Activated CD4-positive, alpha-beta T cell treated with anti-CD3 and anti-CD28 coated beads for 36 hours (primary cell): ENCODE measurements around the gene SETBP1. TPM values are rescaled to one million over a fixed set of nuclear protein-coding genes. Genes with fewer than 3 reads are reported as not detected.

ENCODE experiments used
- ATAC-seq: fragments of 200-7000 bp; cut with Tn5 transposase; one replicate; pipeline ENCODE4 v1.10.0; 2021; ENCODE audit warnings: mild to moderate bottlenecking, moderate library complexity
- CTCF ChIA-PET: fragments of 350-600 bp; sonication (Branson Sonifier 250); formaldehyde crosslinking; loops from one replicate; lab custom pipeline; 2021; ENCODE audit warnings: antibody characterized with exemption; lab: Charles Lee
- POLR2A ChIA-PET: fragments of 350-600 bp; sonication (Branson Sonifier 250); formaldehyde crosslinking; loops from one replicate; lab custom pipeline; 2021; ENCODE audit warnings: antibody characterized with exemption, inconsistent platforms; lab: Charles Lee
- DNase-seq: peaks from one replicate; pipeline ENCODE4 v3.0.0-alpha.2; 2020
- H3K27ac Mint-ChIP-seq: one replicate; pipeline ENCODE4 v1.8.0; 2021; ENCODE audit warnings: mixed read lengths
- H3K27me3 Mint-ChIP-seq: one replicate; pipeline ENCODE4 v1.8.0; 2021; ENCODE audit warnings: mixed read lengths
- H3K36me3 Mint-ChIP-seq: one replicate; pipeline ENCODE4 v1.8.0; 2021; ENCODE audit warnings: low read depth, mixed read lengths
- H3K4me1 Mint-ChIP-seq: one replicate; pipeline ENCODE4 v1.8.0; 2021; ENCODE audit warnings: mixed read lengths
- H3K4me3 Mint-ChIP-seq: one replicate; pipeline ENCODE4 v1.8.0; 2021; ENCODE audit warnings: mild to moderate bottlenecking, moderate library complexity, mixed read lengths
- H3K9me3 Mint-ChIP-seq: one replicate; pipeline ENCODE4 v1.8.0; 2021; ENCODE audit warnings: low read depth, mixed read lengths
- intact Hi-C, 2 experiments: fragments of 100-400 bp; cut with DNase I in 1 of 2; cut with micrococcal nuclease in 1 of 2; formaldehyde crosslinking; loops; one replicate each; pipeline versions ENCODE4 v1.14.2 to v1.15.1; 2022 to 2024; cut with DNase I, micrococcal nuclease
- total RNA-seq, 2 experiments: library from RNA; stranded (reverse); gene quantifications; one replicate each; pipeline ENCODE4 v1.2.3, GENCODE V29; 2021

SETBP1 gene
- total RNA-seq, 2 experiments from 2014 or later = 6.3 to 6.6 TPM

DNA sequence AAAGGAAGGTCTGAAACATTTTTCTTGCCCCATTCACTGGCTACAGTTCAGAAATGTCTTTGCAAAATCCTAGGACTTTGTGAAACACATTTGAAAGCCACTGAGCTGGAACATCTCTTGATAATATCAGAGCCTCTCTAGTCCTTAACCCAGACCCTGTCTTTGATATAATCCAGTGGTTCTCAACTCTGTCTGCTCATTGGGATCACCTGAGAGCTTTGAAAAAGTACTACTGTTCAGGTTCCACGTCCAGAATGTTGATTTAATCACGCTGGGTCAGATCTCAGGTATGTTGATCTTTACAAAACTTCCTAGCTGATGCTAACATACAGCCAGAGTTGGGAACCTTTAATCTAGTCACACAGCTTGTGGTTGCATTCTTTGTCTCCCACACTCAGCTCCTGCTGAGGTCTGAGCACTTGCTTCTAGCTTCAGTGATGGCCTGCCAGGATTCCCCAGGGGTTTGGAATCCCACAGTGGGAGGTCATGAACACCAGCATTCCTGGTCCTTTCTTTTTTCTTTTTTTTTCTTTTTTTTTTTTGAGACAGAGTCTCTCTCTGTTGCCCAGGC is 262.7 kb downstream of the SETBP1 start:
- intact Hi-C loops = no loop called here
- Mint-ChIP-seq H3K4me1 (no peaks in the 10 kb centered on the region), H3K27ac (no peak overlapping the region), H3K36me3 (no peaks in the 10 kb centered on the region), H3K4me3 (no peak overlapping the region), H3K27me3 (peaks cover 4% of the 10 kb centered on the region), H3K9me3 (no peaks in the 10 kb centered on the region)
- no peak for ATAC-seq
- CTCF ChIA-PET = no interaction called here
- POLR2A ChIA-PET = no interaction called here
- no peak for DNase-seq

DNA sequence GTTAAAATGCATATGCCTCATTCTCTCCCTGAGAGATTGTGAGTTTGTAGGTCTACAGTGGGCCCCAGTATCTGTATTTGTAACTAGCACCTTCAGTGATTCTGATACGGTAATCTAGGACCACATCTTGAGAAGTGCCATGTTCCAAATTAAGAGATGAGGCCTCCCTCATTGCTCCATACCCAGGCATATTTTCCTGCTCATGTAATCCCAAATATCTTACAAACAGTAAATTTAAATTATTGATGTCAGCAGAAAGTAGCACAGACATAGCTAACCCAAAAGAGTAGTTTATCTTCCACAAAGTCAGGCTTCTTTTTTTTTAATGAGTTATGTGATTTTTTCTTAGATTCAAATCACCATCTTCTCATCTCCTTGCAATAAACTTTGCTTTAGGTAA is 263.8 kb downstream of the SETBP1 start:
- ChIA-PET CTCF (no interaction called here), POLR2A (no interaction called here)
- Mint-ChIP-seq H3K27ac (no peak overlapping the region), H3K9me3 (no peaks in the 10 kb centered on the region), H3K4me3 (no peak overlapping the region), H3K27me3 (peaks cover 4% of the 10 kb centered on the region), H3K4me1 (no peaks in the 10 kb centered on the region), H3K36me3 (no peaks in the 10 kb centered on the region)
- intact Hi-C loops = no loop called here
- no peak for DNase-seq
- no peak for ATAC-seq

DNA sequence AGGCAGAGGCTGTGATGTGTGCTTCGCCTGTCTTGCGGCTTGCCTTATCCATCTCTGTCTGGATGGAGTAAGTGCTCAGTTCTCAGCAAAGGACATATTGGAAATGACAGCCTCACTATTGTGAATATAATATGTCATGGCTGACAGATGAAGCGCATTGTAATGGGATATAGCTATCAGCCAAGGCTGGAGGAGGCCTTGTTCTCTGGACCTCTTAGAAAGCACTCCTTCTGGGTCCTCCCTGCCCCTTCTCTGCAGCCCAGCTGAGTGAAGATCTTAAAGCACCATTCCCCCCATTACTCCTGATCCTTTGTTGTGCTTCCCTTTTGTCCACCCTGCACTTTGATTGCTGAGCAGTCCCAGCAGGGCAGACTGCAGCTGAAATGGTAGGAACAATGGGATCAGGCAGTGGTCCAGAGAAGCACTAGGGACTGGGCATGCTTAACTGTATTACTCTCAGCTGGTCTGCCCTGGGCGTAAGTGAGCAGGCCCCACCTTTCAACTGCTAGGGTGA is 265.3 kb downstream of the SETBP1 start:
- ChIA-PET POLR2A (no interaction called here), CTCF (no interaction called here)
- Mint-ChIP-seq H3K4me3 (no peak overlapping the region), H3K36me3 (no peaks in the 10 kb centered on the region), H3K27ac (no peak overlapping the region), H3K27me3 (peaks cover 2% of the 10 kb centered on the region), H3K4me1 (no peaks in the 10 kb centered on the region), H3K9me3 (no peaks in the 10 kb centered on the region)
- intact Hi-C loops = no loop called here
- DNase-seq = no peak
- ATAC-seq = no peak

DNA sequence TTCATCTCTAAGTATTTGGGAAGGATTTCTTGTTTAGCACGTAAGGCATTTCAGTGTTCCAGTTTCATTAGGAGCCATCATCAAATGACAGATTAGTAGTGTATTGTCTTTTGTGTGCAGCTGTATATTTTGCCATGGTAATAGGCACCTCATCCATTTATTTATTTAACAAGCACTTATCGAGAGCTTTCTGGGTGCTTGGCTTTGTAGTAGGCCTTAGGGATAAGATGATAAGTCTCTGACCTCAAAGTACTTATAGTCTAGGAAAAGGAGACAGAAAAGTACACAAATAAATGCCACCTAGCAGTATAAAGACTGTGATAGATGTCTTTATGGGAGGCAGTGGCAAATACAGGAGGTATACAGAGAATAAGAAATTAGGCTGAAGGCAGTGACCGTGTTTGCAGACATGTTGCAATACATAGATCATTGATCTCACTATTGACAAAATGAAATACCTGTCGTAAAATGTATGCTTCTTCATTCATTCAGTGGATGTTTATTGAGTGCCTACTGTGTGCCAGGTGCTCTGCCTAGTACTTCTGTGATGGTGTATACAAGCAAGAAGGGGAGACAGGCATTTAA is 265.9 kb downstream of the SETBP1 start:
- Mint-ChIP-seq H3K4me1 (no peaks in the 10 kb centered on the region), H3K27me3 (no peaks in the 10 kb centered on the region), H3K27ac (no peak overlapping the region), H3K9me3 (no peaks in the 10 kb centered on the region), H3K36me3 (no peaks in the 10 kb centered on the region), H3K4me3 (no peak overlapping the region)
- ChIA-PET CTCF (no interaction called here), POLR2A (no interaction called here)
- intact Hi-C loops = no loop called here
- ATAC-seq = no peak
- no peak for DNase-seq

DNA sequence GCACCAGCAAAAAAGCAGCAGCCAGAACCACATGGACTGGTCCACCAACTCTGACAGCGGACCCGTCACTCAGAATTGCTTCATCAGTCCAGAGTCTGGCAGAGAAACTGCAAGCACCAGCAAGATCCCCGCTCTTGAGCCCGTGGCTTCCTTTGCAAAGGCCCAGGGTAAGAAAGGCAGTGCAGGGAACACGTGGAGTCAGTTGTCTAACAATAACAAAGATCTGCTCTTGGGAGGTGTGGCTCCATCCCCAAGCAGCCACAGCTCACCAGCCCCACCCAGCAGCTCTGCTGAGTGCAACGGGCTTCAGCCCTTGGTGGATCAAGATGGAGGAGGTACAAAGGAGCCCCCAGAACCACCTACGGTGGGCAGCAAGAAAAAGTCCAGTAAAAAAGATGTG is 269.3 kb downstream of the SETBP1 start:
- no peaks in the 10 kb centered on the region for H3K9me3 Mint-ChIP-seq
- H3K4me1 Mint-ChIP-seq = no peaks in the 10 kb centered on the region
- ATAC-seq (no peak), DNase-seq (no peak)
- no peaks in the 10 kb centered on the region for H3K36me3 Mint-ChIP-seq
- ChIA-PET CTCF (no interaction called here), POLR2A (no interaction called here)
- no peak overlapping the region for H3K27ac Mint-ChIP-seq
- H3K4me3 Mint-ChIP-seq = no peak overlapping the region
- no peaks in the 10 kb centered on the region for H3K27me3 Mint-ChIP-seq
- intact Hi-C loops = no loop called here

DNA sequence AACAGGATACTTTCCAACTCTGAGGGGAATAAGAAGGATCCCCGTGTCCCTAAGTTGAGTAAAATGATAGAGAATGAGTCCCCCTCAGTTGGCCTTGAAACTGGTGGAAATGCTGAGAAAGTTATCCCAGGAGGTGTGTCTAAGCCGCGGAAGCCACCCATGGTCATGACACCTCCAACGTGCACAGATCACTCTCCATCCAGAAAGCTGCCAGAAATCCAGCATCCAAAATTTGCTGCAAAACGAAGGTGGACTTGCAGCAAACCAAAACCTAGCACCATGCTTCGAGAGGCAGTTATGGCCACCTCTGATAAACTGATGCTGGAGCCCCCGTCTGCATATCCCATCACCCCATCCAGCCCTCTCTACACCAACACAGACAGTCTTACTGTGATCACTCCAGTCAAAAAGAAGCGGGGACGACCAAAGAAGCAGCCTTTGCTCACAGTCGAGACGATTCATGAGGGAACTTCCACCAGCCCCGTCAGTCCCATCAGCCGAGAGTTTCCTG is 270.1 kb downstream of the SETBP1 start:
- no peaks in the 10 kb centered on the region for H3K27me3 Mint-ChIP-seq
- no peaks in the 10 kb centered on the region for H3K4me1 Mint-ChIP-seq
- POLR2A ChIA-PET = no interaction called here
- ATAC-seq (no peak), DNase-seq (no peak)
- no peak overlapping the region for H3K4me3 Mint-ChIP-seq
- CTCF ChIA-PET = interaction anchor here (0.6 kb wide), 1 partner anchor 585 kb away, joined by 3 read pairs; no protein-coding TSS in a partner anchor
- no peaks in the 10 kb centered on the region for H3K36me3 Mint-ChIP-seq
- H3K9me3 Mint-ChIP-seq = no peaks in the 10 kb centered on the region
- intact Hi-C loops = no loop called here
- no peak overlapping the region for H3K27ac Mint-ChIP-seq

DNA sequence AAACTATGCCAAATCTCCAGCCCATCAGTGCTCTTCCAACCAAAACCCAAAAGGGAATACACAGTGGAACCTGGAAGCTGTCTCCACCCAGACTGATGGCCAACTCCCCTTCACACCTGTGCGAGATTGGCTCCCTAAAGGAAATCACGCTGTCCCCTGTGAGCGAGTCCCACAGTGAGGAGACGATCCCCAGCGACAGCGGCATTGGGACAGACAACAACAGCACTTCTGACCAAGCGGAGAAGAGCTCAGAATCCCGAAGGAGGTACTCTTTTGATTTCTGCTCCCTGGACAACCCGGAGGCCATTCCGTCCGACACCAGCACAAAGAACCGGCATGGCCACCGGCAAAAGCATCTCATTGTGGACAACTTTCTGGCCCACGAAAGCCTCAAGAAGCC is 271.1 kb downstream of the SETBP1 start:
- H3K4me3 Mint-ChIP-seq = no peak overlapping the region
- intact Hi-C loops = no loop called here
- no peak for DNase-seq
- no peak for ATAC-seq
- no peaks in the 10 kb centered on the region for H3K9me3 Mint-ChIP-seq
- H3K27me3 Mint-ChIP-seq = no peaks in the 10 kb centered on the region
- H3K36me3 Mint-ChIP-seq = no peaks in the 10 kb centered on the region
- H3K27ac Mint-ChIP-seq = no peak overlapping the region
- no peaks in the 10 kb centered on the region for H3K4me1 Mint-ChIP-seq
- ChIA-PET CTCF (no interaction called here), POLR2A (no interaction called here)

DNA sequence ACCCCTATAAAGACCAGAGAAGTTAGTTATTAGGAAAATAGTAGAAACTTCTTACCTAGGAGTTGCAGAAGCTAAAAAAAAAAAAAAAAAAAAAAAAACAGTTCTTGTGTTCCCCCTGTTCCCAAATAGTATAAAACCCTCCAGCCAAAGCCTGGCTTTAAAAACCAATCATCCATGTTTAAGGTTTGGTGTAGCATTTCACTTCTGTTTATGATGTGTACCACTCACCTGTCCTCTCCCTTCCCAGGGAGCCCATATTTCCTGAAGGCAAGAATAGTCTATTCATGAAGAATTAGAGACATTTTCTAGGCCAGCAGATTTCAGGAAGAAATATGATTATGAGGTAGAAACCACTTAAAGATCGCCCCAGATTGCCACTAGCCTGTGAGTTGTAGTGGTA is 273.6 kb downstream of the SETBP1 start:
- DNase-seq = no peak
- no peak overlapping the region for H3K27ac Mint-ChIP-seq
- POLR2A ChIA-PET = no interaction called here
- no peaks in the 10 kb centered on the region for H3K27me3 Mint-ChIP-seq
- no peak overlapping the region for H3K4me3 Mint-ChIP-seq
- intact Hi-C loops = no loop called here
- no peaks in the 10 kb centered on the region for H3K4me1 Mint-ChIP-seq
- ATAC-seq = no peak
- CTCF ChIA-PET = interaction anchor here (0.5 to 0.6 kb wide), 2 partner anchors 137 to 304 kb away, joined by 3 read pairs; no protein-coding TSS in a partner anchor
- no peaks in the 10 kb centered on the region for H3K9me3 Mint-ChIP-seq
- no peaks in the 10 kb centered on the region for H3K36me3 Mint-ChIP-seq

DNA sequence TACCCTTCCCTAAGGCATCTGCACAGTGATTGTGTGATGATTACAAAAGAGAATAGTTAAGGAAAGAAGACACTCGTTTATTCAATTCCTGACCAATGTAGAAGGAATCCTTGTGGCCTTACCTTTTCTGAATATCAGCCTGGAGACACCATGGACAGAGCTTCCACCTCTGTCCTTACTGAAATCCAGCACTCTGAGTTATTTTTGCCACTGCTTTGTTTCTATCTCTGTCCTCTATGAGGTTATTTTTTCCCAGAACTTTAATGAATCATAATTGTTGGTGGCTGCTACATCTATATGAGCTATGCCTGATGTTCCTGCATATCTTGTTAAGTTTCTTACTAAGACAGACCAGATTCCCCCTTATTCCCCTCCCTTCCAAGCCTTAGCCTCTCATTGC is 275.1 kb downstream of the SETBP1 start:
- intact Hi-C loops = no loop called here
- H3K36me3 Mint-ChIP-seq = no peaks in the 10 kb centered on the region
- CTCF ChIA-PET = no interaction called here
- no peak for ATAC-seq
- H3K27me3 Mint-ChIP-seq = no peaks in the 10 kb centered on the region
- H3K9me3 Mint-ChIP-seq = no peaks in the 10 kb centered on the region
- H3K4me3 Mint-ChIP-seq = no peak overlapping the region
- DNase-seq = no peak
- H3K4me1 Mint-ChIP-seq = no peaks in the 10 kb centered on the region
- H3K27ac Mint-ChIP-seq = no peak overlapping the region
- POLR2A ChIA-PET = no interaction called here

DNA sequence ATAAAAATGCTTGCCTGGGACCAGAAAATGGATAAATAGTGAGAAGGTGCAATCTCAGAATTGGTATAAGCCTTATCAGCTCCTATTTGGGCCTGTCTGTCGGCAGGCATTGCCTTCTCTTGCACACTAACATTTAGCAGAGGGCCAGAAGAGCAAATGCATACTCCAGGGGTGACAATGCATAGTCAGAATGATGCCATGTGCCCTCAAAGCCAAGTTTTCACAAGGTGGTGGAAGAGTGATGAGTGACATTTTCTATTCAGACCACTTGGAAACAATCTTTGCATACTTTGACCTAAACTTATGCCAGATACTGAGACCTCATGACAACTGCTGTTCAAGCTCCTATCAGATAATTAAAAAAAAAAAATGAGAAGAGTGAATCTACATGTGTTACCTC is 276.3 kb downstream of the SETBP1 start:
- H3K27me3 Mint-ChIP-seq = peaks cover 2% of the 10 kb centered on the region
- no peak overlapping the region for H3K27ac Mint-ChIP-seq
- H3K36me3 Mint-ChIP-seq = no peaks in the 10 kb centered on the region
- DNase-seq (no peak), ATAC-seq (no peak)
- H3K4me1 Mint-ChIP-seq = no peaks in the 10 kb centered on the region
- POLR2A ChIA-PET = no interaction called here
- intact Hi-C loops = no loop called here
- H3K4me3 Mint-ChIP-seq = no peak overlapping the region
- no peaks in the 10 kb centered on the region for H3K9me3 Mint-ChIP-seq
- CTCF ChIA-PET = no interaction called here

DNA sequence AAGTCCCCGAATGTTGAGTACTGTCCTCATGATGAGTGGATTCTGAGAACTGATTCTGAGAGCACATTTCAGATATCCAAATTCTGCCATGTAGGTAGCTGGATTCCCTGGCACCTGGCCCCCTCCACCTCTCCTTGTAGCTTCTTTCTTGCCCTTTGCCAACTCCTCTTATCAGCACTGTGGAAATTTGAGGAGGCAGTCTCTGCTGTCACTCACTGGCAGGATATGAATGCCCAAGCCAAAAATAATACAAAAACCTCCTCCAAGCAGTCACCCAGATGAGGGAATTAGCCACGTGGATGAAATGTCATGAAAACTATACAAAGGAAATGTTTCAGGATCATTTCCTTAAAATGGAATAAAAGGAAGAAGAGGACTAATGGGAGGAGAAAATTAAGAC is 276.8 kb downstream of the SETBP1 start:
- peaks cover 3% of the 10 kb centered on the region for H3K27me3 Mint-ChIP-seq
- CTCF ChIA-PET = no interaction called here
- H3K27ac Mint-ChIP-seq = no peak overlapping the region
- no peak for DNase-seq
- ATAC-seq = no peak
- no peaks in the 10 kb centered on the region for H3K36me3 Mint-ChIP-seq
- H3K4me1 Mint-ChIP-seq = no peaks in the 10 kb centered on the region
- intact Hi-C loops = no loop called here
- POLR2A ChIA-PET = no interaction called here
- no peaks in the 10 kb centered on the region for H3K9me3 Mint-ChIP-seq
- no peak overlapping the region for H3K4me3 Mint-ChIP-seq

DNA sequence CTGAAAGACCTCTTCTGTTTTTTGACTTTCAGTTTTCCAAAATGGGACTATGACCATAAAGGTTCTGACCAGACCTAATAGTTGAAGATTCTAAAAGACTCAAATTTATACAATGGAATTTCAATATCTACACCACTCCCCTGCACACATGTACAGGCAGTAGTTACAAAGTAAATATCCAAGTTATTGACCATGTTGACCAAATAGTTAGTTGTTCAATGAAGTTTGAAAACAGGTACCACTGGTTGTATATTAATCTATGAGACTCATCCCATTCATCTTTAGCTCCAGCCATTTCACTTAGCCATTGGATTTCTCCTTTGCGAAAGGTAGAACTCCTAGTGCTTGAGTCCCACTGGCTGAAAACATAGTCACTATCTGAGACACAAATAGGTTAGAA is 277.4 kb downstream of the SETBP1 start:
- Mint-ChIP-seq H3K36me3 (no peaks in the 10 kb centered on the region), H3K27ac (no peak overlapping the region), H3K9me3 (no peaks in the 10 kb centered on the region), H3K4me3 (no peak overlapping the region), H3K4me1 (no peaks in the 10 kb centered on the region), H3K27me3 (peaks cover 3% of the 10 kb centered on the region)
- POLR2A ChIA-PET = no interaction called here
- ATAC-seq (no peak), DNase-seq (no peak)
- CTCF ChIA-PET = interaction anchor here (1.6 kb wide), 1 partner anchor 10 kb away, joined by 3 read pairs; no protein-coding TSS in a partner anchor
- intact Hi-C loops = no loop called here
